Mesothelial cell of epicardium (in vitro differentiated cells): ENCODE data around the gene PTPRN2. TPM values are rescaled to one million over a fixed set of nuclear protein-coding genes. Genes with fewer than 3 reads are reported as not detected.

Source experiments
- DNase-seq, 2 experiments: peaks; one replicate each; pipeline ENCODE4 v3.0.0; 2021; ENCODE audit warnings: low spot score in 2 of 2; ENCODE audit not compliant: unreplicated experiment in 2 of 2
- H3K27ac Mint-ChIP-seq: 2 replicates; pipeline ENCODE4 v1.8.0; 2021; ENCODE audit warnings: mixed read lengths
- H3K27me3 Mint-ChIP-seq: 2 replicates; pipeline ENCODE4 v1.8.0; 2021; ENCODE audit warnings: low read depth, mixed read lengths
- H3K36me3 Mint-ChIP-seq: 2 replicates; pipeline ENCODE4 v1.8.0; 2021; ENCODE audit warnings: mixed read lengths
- H3K4me1 Mint-ChIP-seq: 2 replicates; pipeline ENCODE4 v1.8.0; 2021; ENCODE audit warnings: mixed read lengths
- H3K4me3 Mint-ChIP-seq: 2 replicates; pipeline ENCODE4 v1.8.0; 2021; ENCODE audit warnings: mild to moderate bottlenecking, moderate library complexity, mixed read lengths
- H3K9me3 Mint-ChIP-seq: 2 replicates; pipeline ENCODE4 v1.8.0; 2021; ENCODE audit warnings: mixed read lengths
- total RNA-seq: library from RNA; stranded (reverse); gene quantifications from 3 replicates; pipeline ENCODE4 v1.2.1, GENCODE V29; 2021
- TF ChIP-seq, protein P1 (sequence below): fragments of 200-600 bp; sonication (generic); IDR thresholded peaks from one replicate; pipeline ENCODE4 v1.5.0; 2021; ENCODE audit warnings: antibody characterized with exemption; ENCODE audit not compliant: unreplicated experiment

The PTPRN2 gene
- total RNA-seq, 1 donor from 2014 or later, result 2.2 TPM

DNA sequence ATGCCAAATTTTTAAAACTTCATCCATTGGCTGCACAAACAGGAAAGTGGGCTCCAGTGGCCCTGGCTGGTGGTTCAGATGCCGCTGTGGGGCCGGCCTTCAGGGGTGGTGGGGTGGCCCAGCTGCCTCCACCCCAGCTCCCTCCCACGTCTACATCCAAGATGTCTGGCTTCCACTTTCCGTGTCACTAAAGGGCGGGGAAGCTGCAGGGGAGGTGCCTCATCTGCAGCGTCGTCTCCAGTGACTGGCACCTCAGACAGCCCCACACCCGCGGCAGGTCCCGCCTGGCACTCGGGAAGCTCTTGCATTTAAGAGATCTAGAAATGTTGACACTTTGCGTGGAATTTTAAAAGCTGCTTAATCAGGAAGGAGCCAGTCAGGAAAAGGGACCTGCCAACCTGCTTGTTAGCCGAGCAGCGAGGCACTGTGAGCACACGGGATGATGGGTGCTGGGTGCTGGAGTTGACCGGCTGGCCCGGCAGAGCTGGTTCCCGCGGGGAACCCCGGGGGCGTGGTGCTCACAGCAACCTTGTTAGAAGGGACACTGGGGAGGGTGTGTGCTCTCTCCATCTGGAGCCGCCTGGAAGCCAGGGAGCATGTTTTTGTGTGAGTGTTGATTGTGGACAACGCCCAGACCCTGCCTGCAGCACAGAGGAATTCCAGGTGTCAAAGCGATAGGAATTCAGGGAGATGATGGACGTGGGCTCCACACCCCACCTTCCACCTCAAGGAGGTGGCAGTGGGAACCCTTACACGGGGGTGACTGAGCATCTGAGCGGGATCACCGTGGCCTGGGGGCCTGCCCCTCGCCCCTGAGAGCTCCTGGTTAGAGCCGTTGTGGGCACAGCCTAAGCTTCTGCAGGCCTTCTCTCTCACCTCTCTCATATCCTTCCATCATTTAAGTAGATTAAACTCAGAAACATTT lies 320.5 kb downstream of the PTPRN2 start:
- no peak overlapping the region for H3K27ac Mint-ChIP-seq
- no peaks in the 10 kb centered on the region for H3K4me1 Mint-ChIP-seq
- TF ChIP-seq, protein P1, sequence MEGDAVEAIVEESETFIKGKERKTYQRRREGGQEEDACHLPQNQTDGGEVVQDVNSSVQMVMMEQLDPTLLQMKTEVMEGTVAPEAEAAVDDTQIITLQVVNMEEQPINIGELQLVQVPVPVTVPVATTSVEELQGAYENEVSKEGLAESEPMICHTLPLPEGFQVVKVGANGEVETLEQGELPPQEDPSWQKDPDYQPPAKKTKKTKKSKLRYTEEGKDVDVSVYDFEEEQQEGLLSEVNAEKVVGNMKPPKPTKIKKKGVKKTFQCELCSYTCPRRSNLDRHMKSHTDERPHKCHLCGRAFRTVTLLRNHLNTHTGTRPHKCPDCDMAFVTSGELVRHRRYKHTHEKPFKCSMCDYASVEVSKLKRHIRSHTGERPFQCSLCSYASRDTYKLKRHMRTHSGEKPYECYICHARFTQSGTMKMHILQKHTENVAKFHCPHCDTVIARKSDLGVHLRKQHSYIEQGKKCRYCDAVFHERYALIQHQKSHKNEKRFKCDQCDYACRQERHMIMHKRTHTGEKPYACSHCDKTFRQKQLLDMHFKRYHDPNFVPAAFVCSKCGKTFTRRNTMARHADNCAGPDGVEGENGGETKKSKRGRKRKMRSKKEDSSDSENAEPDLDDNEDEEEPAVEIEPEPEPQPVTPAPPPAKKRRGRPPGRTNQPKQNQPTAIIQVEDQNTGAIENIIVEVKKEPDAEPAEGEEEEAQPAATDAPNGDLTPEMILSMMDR, result no peak
- no peaks in the 10 kb centered on the region for H3K27me3 Mint-ChIP-seq
- H3K9me3 Mint-ChIP-seq, result peaks cover 5% of the 10 kb centered on the region
- H3K4me3 Mint-ChIP-seq, result no peak overlapping the region
- DNase-seq, result peak in 1 of 2 experiments; percentile 8
- no peaks in the 10 kb centered on the region for H3K36me3 Mint-ChIP-seq

DNA sequence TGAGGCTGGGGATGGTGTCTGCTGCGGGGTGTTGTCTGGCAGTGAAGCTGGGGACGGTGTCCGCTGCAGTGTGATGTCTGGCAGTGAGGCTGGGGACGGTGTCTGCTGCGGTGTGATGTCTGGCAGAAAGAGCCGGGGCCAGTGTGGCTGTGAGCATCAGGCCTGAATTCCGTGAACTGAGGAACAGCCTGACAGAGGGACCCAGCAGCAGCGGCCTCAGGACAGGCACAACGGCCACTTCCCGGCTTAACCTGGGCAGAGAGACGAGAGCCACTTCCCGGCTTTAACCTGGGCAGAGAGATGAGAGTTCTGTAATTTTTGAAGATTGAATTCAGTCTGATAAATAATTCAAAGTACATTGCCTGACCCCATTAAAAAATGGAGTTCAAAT lies 321.2 kb downstream of the PTPRN2 start:
- Mint-ChIP-seq H3K9me3 (peaks cover 5% of the 10 kb centered on the region), H3K27me3 (no peaks in the 10 kb centered on the region), H3K4me1 (no peaks in the 10 kb centered on the region), H3K4me3 (no peak overlapping the region), H3K27ac (no peak overlapping the region), H3K36me3 (no peaks in the 10 kb centered on the region)
- no peak for DNase-seq
- TF ChIP-seq, protein P1, result no peak

DNA sequence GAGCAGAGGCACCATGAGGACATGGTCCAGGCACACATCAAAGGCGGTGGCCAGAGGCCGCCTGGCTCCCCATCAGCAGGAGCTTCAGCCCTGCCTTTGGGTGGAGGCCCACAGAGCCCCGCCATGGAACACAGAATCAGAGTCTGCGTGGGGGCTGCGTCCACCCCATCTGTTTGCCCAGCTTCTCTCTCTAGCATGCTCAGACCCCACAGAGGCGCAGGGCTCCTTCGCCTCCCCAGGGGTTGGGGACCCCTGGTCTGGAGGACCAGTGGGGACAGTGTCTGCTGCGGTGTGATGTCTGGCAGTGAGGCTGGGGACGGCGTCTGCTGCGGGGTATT lies 321.9 kb downstream of the PTPRN2 start:
- Mint-ChIP-seq H3K4me1 (no peaks in the 10 kb centered on the region), H3K27ac (no peak overlapping the region), H3K36me3 (no peaks in the 10 kb centered on the region), H3K27me3 (no peaks in the 10 kb centered on the region), H3K4me3 (no peak overlapping the region), H3K9me3 (peaks cover 5% of the 10 kb centered on the region)
- TF ChIP-seq, protein P1, result no peak
- DNase-seq, result no peak

DNA sequence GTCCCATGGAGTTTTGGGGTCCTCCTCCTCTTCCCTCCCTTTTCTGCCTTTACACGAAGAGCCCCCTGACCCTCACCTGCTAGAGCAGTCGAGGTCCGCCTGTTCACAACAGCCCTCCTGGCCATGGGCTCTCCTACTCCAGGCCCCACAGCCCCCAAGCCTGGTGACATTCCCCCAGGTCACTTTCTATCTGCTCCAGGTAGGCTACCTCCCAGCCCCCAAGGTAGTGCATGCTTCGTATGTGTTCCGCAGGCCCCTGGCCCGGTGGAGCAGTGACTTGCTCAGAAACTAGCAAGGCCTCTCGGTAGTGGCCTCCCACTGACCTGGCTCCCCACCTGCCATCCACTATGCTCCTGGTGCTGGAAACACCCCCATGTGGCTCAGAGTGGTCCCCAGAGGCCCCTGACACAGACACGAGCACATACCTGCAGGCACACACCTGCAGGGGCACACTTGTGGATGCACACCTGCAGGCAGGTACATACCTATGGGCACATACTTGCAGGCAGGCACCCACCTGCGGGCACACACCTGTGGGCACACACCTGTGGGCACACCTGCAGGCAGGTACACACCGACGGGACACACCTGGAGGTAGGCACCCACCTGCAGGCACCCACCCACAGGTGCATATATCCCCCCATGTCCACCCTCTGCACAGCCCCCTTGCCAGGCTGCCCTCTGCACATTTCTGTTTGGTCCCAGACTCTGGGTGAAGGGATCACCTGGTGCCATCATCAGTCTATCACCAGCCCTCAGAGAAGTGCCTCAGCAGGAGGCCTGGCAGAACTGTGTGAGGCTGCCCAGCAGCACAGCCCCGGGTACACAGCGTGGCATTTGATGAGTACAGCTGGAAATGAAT lies 322.5 kb downstream of the PTPRN2 start:
- H3K9me3 Mint-ChIP-seq, result peaks cover 5% of the 10 kb centered on the region
- no peak overlapping the region for H3K4me3 Mint-ChIP-seq
- no peaks in the 10 kb centered on the region for H3K36me3 Mint-ChIP-seq
- H3K27me3 Mint-ChIP-seq, result no peaks in the 10 kb centered on the region
- TF ChIP-seq, protein P1, result no peak
- no peak overlapping the region for H3K27ac Mint-ChIP-seq
- no peaks in the 10 kb centered on the region for H3K4me1 Mint-ChIP-seq
- DNase-seq, result no peak

DNA sequence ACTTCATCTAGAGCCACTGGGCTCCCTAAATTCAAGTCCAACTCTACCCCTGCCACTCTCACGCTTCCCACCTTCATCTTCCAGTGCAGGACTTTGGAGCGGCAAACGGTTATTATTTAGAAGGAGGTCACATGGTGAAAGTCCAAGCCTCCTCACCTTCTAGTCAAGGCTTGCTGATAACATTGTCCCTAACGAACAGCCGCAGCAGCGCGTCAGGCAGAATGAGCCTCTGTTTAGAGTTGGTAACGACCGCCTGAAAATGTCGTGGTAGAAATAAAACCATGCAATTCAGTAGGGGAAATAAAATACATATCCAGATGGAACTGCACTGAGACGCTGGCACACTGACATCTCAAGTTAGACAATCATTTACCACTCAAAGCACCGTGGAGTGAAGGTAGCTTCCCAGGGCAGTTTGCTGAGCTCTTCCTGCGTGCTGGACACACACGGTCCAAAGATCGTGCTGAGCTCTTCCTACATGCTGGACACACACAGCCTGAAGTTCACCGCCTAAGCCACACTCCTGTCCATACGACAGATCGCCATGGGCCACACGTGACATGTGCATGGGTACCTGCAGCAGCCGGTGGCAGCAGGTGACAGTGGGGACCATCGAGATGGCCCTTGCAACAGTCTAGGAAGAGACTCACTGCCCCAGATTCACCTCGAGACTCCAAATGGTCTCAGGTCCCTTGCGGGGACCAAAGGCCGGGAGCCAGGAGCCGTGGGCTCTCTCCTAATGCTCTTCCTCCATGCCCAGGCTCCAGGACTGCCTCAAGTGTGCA lies 323.5 kb downstream of the PTPRN2 start:
- no peaks in the 10 kb centered on the region for H3K27me3 Mint-ChIP-seq
- no peaks in the 10 kb centered on the region for H3K9me3 Mint-ChIP-seq
- no peak overlapping the region for H3K27ac Mint-ChIP-seq
- TF ChIP-seq, protein P1, result no peak
- H3K36me3 Mint-ChIP-seq, result no peaks in the 10 kb centered on the region
- H3K4me3 Mint-ChIP-seq, result no peak overlapping the region
- DNase-seq, result no peak
- no peaks in the 10 kb centered on the region for H3K4me1 Mint-ChIP-seq
